ENCODE results near the gene GPR146. TPM values are rescaled to one million over a fixed set of nuclear protein-coding genes. Genes with fewer than 3 reads are reported as not detected.

GPR146 gene
- total and polyA plus RNA-seq, 2 of the 8 experiments (the other 6 are each of a cell fraction or from before 2014, with no cell fraction given), result 1.8 to 2.7 TPM

GRCh38 chr7:1052031-1052818 lies 7.9 kb downstream of the GPR146 start:
- H3K56ac ChIP-seq (replicated peaks; ENCODE audit: insufficient read length, low read depth, low read length), result no peak overlapping the region
- H3K9ac ChIP-seq (replicated peaks in 1 of 4; ENCODE audit: extremely low read depth in 1 of 4, low read depth in 3 of 4, low read length in 3 of 4), result no peak overlapping the region
- no peak overlapping the region for H3K4me3 ChIP-seq (ENCODE audit: extremely low read depth in 1 of 4, insufficient read depth in 2 of 4, low read depth in 3 of 4, low read length in 4 of 4)
- no peak overlapping the region for H3K23ac ChIP-seq (ENCODE audit: insufficient read length)
- H3K4me2 ChIP-seq (ENCODE audit: insufficient read depth in 1 of 2, low read depth in 2 of 2, low read length in 2 of 2), result peak overlapping the region; percentile 4 to 39; a peak in 1 of 4 replicates
- no peak overlapping the region; the same call in none of the 2 replicates for H4K8ac ChIP-seq (ENCODE audit: extremely low read depth, insufficient read depth, low read length)
- H2AFZ ChIP-seq (ENCODE audit: low read length), result no peak overlapping the region
- WGBS, 2 experiments (ENCODE audit: extremely low coverage in 1 of 2, insufficient coverage in 1 of 2, insufficient read length in 1 of 2, insufficient replicate concordance in 2 of 2, low coverage in 1 of 2, low lambda C conversion rate in 2 of 2, missing lambda C conversion rate in 1 of 2), result 84% methylated on average over 20 of the region's 20 CpGs; no CpG with 5 or more reads in 1 of the 2 experiments
- H2BK12ac ChIP-seq (ENCODE audit: low read depth, low read length), result peak overlapping the region; percentile 63; the same call in 1 of the 2 replicates
- CTCF ChIA-PET (ENCODE audit: partially characterized antibody), result interaction anchor here (1.0 to 6.2 kb wide), 7 partner anchors 7 to 58 kb away, joined by 4 to 46 read pairs (median 15); partner anchors contain the start of gene GPR146
- H4K5ac ChIP-seq (ENCODE audit: insufficient read length, low read depth, low read length), result no peak overlapping the region
- DNase-seq (ENCODE audit: low read depth in 1 of 2, low spot score in 2 of 2), result no peak
- H3K27me3 ChIP-seq (replicated peaks in 1 of 4; ENCODE audit: control insufficient read depth in 3 of 4, extremely low read depth in 1 of 4, insufficient read depth in 3 of 4, low read length in 3 of 4), result no peaks in the 10 kb centered on the region
- peak overlapping the region; percentile 48 for H4K91ac ChIP-seq (replicated peaks; ENCODE audit: insufficient read length, low read length)
- no peak overlapping the region for H2BK20ac ChIP-seq (ENCODE audit: low read length)
- H2AK5ac ChIP-seq (ENCODE audit: low read depth, low read length), result peak overlapping the region; percentile 82; the same call in 1 of the 2 replicates
- H3K4ac ChIP-seq (replicated peaks; ENCODE audit: insufficient read length, low read depth, low read length), result no peak overlapping the region
- peaks cover 0 to 5% of the 10 kb centered on the region in 2 experiments for H4K20me1 ChIP-seq (replicated peaks in 1 of 2; ENCODE audit: control insufficient read depth in 1 of 2, insufficient read depth in 2 of 2, low read length in 2 of 2)
- H3K27ac ChIP-seq (ENCODE audit: low read depth, low read length), result no peak overlapping the region; the same call in 1 of the 2 replicates
- POLR2A ChIA-PET (ENCODE audit: partially characterized antibody), result interaction anchor here (0.6 to 1.8 kb wide), 3 partner anchors 8 to 59 kb away, joined by 3 to 7 read pairs (median 4); no protein-coding TSS in a partner anchor
- peak overlapping the region; percentile 56; the same call in 1 of the 2 replicates for H2BK5ac ChIP-seq (ENCODE audit: low read depth, low read length)
- H3K4me1 ChIP-seq (replicated peaks in 1 of 4; ENCODE audit: control insufficient read depth in 3 of 4, insufficient read depth in 4 of 4, low read length in 3 of 4), result peaks cover 3 to 23% (median 12%) of the 10 kb centered on the region in 4 experiments
- H3K79me1 ChIP-seq (ENCODE audit: low read depth, low read length), result peaks cover 2% of the 10 kb centered on the region; the same call in 1 of the 2 replicates
- H3K23me2 ChIP-seq (ENCODE audit: low read depth, low read length), result no peaks in the 10 kb centered on the region
- H3K9me3 ChIP-seq (ENCODE audit: insufficient read depth in 2 of 2, low read depth in 1 of 2, low read length in 1 of 2), result no peaks in the 10 kb centered on the region
- peak overlapping the region; percentile 15; the same call in 1 of the 2 replicates for H3K18ac ChIP-seq (ENCODE audit: extremely low read depth, low read length)
- 0 out of 8 replicates have a peak, but pooled peaks cover 0 to under 1% (median 0%) of the 10 kb centered on the region in 4 experiments for H3K36me3 ChIP-seq (ENCODE audit: control insufficient read depth in 2 of 4, insufficient read depth in 4 of 4, low read length in 3 of 4)
- H3K14ac ChIP-seq (ENCODE audit: insufficient read length), result no peak overlapping the region
- no peaks in the 10 kb centered on the region for H3K79me2 ChIP-seq (ENCODE audit: control insufficient read depth in 1 of 2, insufficient read depth in 2 of 2, low read length in 2 of 2)
- no peak for FAIRE-seq
- H2BK15ac ChIP-seq (ENCODE audit: low read length), result 0 out of 2 replicates have a peak overlapping the region, but pooled peaks have one; percentile 29
- H2BK120ac ChIP-seq (replicated peaks; ENCODE audit: low read depth, low read length), result no peak overlapping the region
- TF ChIP-seq KDM4A (IDR thresholded peaks at IDR 0.05; ENCODE audit: low read depth, low read length, severe bottlenecking), result no peak
- TF ChIP-seq JUND (IDR thresholded peaks at IDR 0.05; ENCODE audit: low read length), result no peak
- TF ChIP-seq EGR1 (IDR thresholded peaks at IDR 0.05; ENCODE audit: borderline replicate concordance, low read depth, low read length), result no peak
- TF ChIP-seq USF2 (IDR thresholded peaks at IDR 0.05; ENCODE audit: low read length), result no peak
- TF ChIP-seq SP2 (IDR thresholded peaks at IDR 0.05; ENCODE audit: low read length), result no peak
- no peak for TF ChIP-seq CBX5 (IDR thresholded peaks at IDR 0.05; ENCODE audit: low read depth, low read length)
- TF ChIP-seq RAD21 (IDR thresholded peaks at IDR 0.05 in 1 of 2, conservative IDR thresholded peaks at IDR 0.05 in 1 of 2; ENCODE audit: low read depth in 2 of 2, low read length in 2 of 2), result no peak
- no peak for TF ChIP-seq SP4 (IDR thresholded peaks at IDR 0.05; ENCODE audit: low read length)
- no peak for TF ChIP-seq CEBPB (IDR thresholded peaks at IDR 0.05; ENCODE audit: low read depth, low read length)
- TF ChIP-seq TEAD4 (IDR thresholded peaks at IDR 0.05; ENCODE audit: low read depth, low read length), result no peak
- no peak for TF ChIP-seq POLR2AphosphoS5 (IDR thresholded peaks at IDR 0.05; ENCODE audit: low read depth, low read length)

Measured in H1 (cell line).